HG02885 (cell line): Measurements from ENCODE around the gene IL33.

Experiments used
- ATAC-seq: cut with Tn5 transposase; IDR thresholded peaks from one replicate; pipeline ENCODE4 v1.9.1; 2021; ENCODE audit warnings: mild to moderate bottlenecking; ENCODE audit not compliant: unreplicated experiment, poor library complexity

The IL33 gene

GRCh38 chr9:6214903-6215302, 704 bp upstream of the IL33 start:
- no peak for ATAC-seq

GRCh38 chr9:6216002-6216401, 395 bp downstream of the IL33 start:
- no peak for ATAC-seq

- ATAC-seq: no peak
Observed at GRCh38 chr9:6216951-6217350, 1.3 kb downstream of the IL33 start.

DNA sequence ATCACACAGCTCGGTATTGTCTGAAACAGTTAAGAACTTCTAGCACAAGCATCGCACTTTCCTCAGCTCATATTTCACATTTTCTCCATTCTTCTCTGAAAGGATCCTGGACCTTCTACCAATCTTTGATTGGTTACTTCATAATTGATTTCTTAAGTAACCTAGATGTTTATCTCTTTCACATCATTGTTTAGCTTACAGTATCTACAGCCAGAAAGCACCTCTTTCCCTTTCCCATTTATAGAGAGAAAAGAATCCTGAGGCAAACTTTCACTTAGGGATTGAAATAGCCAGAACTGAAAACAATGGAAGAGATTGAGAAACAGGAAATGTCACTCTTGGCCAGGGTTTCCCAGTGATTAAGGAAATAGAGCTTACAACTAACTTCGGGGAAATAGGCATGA, 2.5 kb downstream of the IL33 start:
- no peak for ATAC-seq

DNA sequence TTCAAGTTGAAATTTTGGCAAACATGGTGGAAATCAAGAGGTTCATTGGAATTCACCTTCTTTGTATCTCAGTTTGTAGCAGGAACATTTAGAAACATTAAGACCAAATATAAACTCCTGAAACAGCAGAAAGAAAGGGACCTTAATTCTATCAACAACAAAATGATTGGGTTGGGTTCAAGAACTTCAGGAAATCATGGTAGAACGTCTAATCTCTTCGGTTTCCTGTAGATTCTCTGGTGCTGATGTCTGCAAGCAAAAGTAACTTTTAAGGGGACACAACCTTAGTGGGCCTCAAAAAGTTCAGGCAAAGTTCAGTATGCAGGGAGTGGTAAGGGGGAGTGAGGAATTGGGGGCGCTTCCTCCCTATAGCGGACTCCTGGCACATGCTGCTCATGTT, 3.4 kb downstream of the IL33 start:
- no peak for ATAC-seq

- no peak for ATAC-seq
Observed at GRCh38 chr9:6219981-6220380, 4.4 kb downstream of the IL33 start.

DNA sequence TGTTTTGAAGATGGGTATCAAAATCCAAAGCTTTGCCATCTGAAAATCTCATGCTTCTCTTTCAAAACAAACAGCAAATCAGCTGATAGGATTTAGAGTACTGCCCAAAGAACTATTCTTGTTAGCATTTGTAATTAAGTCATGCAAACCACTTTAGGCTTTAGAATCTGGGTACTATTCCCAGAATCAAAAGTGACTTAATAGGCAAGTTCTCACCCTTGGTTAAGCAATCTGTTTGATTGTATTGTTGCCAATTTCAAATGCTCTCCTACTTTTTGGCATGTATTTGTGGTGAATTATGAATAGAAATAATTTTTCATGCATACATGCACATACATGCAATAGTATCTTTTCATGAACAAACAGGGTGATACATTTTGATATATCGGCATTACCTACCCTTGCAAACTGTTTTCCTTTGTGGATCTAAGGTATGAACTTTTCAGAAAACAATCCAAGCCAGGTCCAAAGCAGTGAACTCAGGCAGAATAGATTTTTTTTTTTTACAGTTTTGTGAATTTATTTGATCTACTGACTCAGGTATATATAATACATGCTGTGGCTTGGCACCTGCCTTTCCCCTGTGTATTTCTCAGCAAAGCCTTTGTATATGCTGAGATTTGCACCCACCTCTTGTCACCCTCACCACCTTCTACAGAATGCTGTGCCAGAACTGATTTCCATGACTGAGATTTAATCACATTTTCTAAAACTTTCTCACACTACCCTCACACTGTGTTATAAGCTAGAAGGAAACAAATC, 9.0 kb downstream of the IL33 start:
- no peak for ATAC-seq

GRCh38 chr9:6226696-6227095, 11.1 kb downstream of the IL33 start:
- no peak for ATAC-seq

DNA sequence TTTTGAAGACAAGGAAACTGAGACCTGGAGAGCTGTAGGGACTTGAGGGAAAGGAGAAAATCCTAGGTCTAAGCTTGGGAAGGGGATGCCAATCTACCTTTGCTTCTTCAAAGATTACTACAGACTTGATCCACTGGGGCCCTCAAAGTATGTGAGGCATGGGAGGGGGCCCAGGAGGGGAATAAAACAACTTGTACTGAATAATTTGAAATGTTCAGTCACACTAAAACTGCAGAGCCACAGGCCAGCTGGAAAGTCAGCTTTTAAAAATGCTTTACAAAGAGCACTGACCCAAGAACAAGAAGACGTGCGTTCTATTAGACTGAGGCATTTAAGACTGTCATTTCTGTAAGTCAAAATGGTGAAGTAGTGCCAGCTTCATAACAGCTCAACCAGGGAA, 13.6 kb downstream of the IL33 start:
- no peak for ATAC-seq

GRCh38 chr9:6229619-6230018, 14.0 kb downstream of the IL33 start:
- ATAC-seq: no peak

DNA sequence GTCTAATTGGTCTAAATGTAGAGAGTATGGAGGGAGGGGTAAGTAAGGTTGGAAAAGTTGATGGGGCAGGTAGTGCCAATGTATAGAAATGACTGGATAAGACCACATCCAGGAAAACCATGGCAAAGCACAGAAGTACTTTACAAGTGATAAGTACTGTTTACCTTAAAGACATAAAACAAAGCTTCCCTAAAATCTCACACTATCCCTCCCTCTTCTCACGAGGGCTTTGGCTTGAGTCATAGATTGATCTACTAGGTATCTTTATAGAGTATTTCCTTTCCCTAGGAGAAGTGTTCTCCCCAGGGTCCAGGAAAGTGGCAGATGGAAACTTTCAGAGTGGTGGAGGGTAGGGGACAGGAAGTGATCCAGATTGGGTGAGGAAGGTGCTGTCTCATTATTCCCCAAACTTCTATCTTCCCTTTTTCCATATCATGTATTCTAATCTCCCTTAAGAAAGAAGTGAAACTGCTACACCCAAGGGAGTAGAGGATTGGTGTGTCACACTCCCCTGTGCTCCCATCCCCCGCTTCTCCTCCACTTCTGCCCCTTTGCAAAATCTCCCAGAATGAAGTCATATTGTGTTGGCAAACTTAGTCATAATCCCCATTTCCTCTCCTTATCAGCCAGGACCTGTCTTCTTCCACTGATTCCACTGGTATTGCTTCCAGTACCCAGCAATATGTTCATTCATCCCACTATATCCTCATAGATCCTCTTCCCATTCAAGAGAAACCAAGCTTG, 14.6 kb downstream of the IL33 start:
- ATAC-seq: no peak

GRCh38 chr9:6232336-6232945, 16.8 kb downstream of the IL33 start:
- no peak for ATAC-seq

DNA sequence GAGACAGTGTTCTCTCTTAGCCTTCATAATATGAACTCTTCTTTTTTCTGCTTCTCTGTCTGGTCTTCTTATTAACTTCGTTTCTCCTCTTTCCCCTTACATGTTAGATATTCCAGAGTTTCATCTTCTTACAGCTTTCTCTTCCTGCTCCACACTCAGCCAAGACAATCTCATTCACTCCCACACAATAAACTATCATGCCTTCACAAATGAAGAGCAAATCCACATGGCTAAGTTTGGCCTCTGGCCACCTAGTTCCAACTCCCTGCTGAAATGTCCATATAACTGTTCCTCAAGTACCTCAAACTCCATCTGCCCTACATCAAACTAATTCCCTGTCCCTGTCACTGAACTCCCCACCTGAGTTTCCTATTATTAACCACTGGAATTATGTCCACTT, 18.4 kb downstream of the IL33 start:
- no peak for ATAC-seq

DNA sequence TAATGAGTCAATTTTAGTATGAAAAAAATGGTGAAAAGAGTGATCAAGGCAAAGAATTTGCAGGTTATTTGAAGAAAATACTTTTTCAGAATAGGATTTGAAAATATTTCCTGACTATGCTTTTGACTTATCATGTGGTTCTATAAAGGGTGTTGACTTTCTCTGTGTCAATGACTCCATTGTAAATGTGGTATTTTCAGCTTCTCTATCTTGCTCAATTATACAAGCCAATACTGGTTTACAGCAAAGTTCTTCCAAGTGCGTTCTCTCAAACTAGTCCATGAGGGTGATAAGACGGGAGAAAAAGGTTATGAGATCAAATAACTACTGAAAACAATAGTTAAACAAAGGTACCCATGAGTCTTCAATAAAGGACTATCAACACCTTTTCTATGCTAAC, 21.7 kb downstream of the IL33 start:
- no peak for ATAC-seq

- no peak for ATAC-seq
Observed at GRCh38 chr9:6239048-6239461, 23.4 kb downstream of the IL33 start.

GRCh38 chr9:6239694-6240093, 24.1 kb downstream of the IL33 start:
- ATAC-seq: no peak

- ATAC-seq: peak; percentile 91
Observed at GRCh38 chr9:6243746-6244145, 28.1 kb downstream of the IL33 start.

DNA sequence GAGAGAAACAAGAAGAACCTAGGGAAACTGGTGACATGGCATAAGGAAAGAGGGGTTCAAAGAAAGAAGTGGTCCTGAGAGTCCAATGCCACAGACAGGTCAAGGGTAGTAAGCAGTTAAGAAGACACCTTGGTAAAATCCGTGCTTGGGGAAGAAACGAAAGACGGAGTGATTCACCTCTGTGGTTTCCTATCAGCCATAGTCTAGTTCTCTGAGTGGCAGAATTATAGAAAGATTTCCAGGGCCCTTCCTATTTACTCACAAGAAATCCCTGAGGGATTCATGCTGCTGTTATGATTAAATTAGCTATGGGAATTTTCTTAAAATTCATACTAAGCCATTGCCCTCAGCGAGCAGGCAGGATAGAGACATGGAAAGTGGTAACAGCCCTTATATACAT, 31.7 kb downstream of the IL33 start:
- no peak for ATAC-seq

- no peak for ATAC-seq
Observed at GRCh38 chr9:6268826-6269397, 53.3 kb downstream of the IL33 start.

DNA sequence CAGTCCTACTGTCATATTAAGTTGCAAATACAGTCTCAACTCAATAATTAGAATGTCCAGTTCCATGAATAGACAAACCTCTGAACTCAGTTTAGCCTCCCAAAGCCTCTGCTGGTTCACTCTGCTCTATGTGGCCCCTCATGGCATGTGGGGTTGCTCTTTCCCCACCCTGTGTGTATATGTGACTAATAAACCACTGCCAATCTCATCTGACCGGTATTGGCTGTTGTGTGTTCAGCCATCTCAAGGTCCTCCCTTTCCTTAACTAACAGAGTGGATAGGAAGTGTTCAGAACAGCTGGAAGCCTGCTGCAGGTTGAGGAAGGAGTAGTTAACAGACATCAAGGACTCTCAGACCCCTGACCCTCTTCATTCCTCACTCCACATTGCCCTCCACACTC, 55.3 kb downstream of the IL33 start:
- ATAC-seq: no peak
